K562 (cell line): ENCODE measurements around the gene CCDC158.

ENCODE experiments used
- CHD7 ChIP-seq: fragments of 200-600 bp; sonication (generic); IDR thresholded peaks from one replicate; pipeline ENCODE4 v1.6.1; 2012; ENCODE audit warnings: mild to moderate bottlenecking, low read depth, low read length, inconsistent platforms
- CTCF ChIP-seq, 3 experiments: IDR thresholded peaks in 2 of 3; conservative IDR thresholded peaks in 1 of 3; 2 replicates each; pipeline ENCODE4 v1.5.1; 2011 to 2012; ENCODE audit warnings: low read length in 3 of 3, mild to moderate bottlenecking in 3 of 3, control low read depth in 2 of 3, improper control_type of control experiment in 1 of 3, inconsistent platforms in 1 of 3, low read depth in 1 of 3, mixed read lengths in 1 of 3, moderate library complexity in 1 of 3; ENCODE audit not compliant: insufficient read depth in 2 of 3
- EP300 ChIP-seq: IDR thresholded peaks from 2 replicates; pipeline ENCODE4 v1.6.1; 2012; ENCODE audit warnings: low read length, improper control_type of control experiment
- GTF2E2 ChIP-seq: fragments of 200-800 bp; sonication (Bioruptor generic); IDR thresholded peaks from 2 replicates; pipeline ENCODE4 v1.6.1; 2016; ENCODE audit warnings: missing genetic modification characterization, missing compliant biosample characterization
- HMG20A ChIP-seq: fragments of 450-650 bp; formaldehyde crosslinking; conservative IDR thresholded peaks from 2 replicates; pipeline ENCODE4 v1.4.0; 2020; ENCODE audit warnings: mild to moderate bottlenecking, mixed read lengths
- JUN ChIP-seq, 2 experiments: sonication (generic) in 1 of 2; formaldehyde crosslinking in 1 of 2; IDR thresholded peaks; 2 replicates each; pipeline versions ENCODE4 v1.6.1 to v1.8.0; 2012 to 2022; ENCODE audit warnings: borderline replicate concordance in 2 of 2, mild to moderate bottlenecking in 2 of 2, improper control_type of control experiment in 1 of 2, low read depth in 1 of 2, low read length in 1 of 2, missing genetic modification reagents in 1 of 2
- POLR2B ChIP-seq: fragments of 450-650 bp; IDR thresholded peaks from 2 replicates; pipeline ENCODE4 v1.6.1; 2018; ENCODE audit warnings: low read depth; ENCODE audit not compliant: partially characterized antibody
- POLR3G ChIP-seq: IDR thresholded peaks from 2 replicates; pipeline ENCODE4 v1.6.1; 2011; ENCODE audit not compliant: insufficient read length, insufficient replicate concordance; ENCODE audit errors: extremely low read depth
- POU5F1 ChIP-seq: fragments of 150-350 bp; IDR thresholded peaks from 2 replicates; pipeline ENCODE4 v1.6.1; 2014; ENCODE audit warnings: borderline replicate concordance, low read length, low read depth, mild to moderate bottlenecking; ENCODE audit not compliant: partially characterized antibody
- RAD21 ChIP-seq, 2 experiments: fragments of 250-450 bp in 1 of 2; fragments of 450-650 bp in 1 of 2; sonication (Bioruptor Pico) in 1 of 2; formaldehyde crosslinking in 1 of 2; IDR thresholded peaks in 1 of 2; conservative IDR thresholded peaks in 1 of 2; 2 replicates each; pipeline versions ENCODE4 v1.4.0 to v1.8.0; 2020 to 2022; ENCODE audit warnings: mild to moderate bottlenecking in 2 of 2, moderate library complexity in 1 of 2
- TARDBP ChIP-seq: fragments of 450-650 bp; IDR thresholded peaks from 2 replicates; pipeline ENCODE4 v1.6.1; 2016
- THRA ChIP-seq: fragments of 450-650 bp; IDR thresholded peaks from 2 replicates; pipeline ENCODE4 v1.6.1; 2017; ENCODE audit warnings: mild to moderate bottlenecking, moderate library complexity

DNA sequence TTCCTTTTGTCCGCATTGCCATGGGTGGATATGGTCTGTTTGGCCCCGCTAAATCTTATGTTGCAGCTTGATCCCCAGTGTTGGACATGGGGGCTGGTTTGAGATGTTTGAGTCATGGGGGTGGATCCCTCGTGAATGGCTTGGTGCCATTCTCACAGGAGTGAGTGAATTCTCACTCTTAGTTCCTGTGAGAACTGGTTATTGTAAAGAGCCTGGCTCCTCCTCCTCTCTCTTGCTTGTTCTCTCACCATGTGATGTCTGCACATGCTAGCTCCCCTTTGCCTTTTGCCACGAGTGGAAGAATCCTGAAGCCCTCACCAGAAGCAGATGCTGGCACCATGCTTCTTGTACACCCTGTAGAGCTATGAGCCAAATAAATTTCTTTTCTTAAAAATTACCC, 137.0 kb downstream of the CCDC158 start:
- TF ChIP-seq HMG20A (CRISPR knock-in tag), result no peak
- no peak for TF ChIP-seq GTF2E2 (tag)
- TF ChIP-seq CHD7, result no peak
- no peak for TF ChIP-seq POLR2B
- no peak for TF ChIP-seq JUN (IDR thresholded peaks at IDR 0.05; ENCODE audit: borderline replicate concordance, low read depth, low read length)
- TF ChIP-seq JUN (CRISPR knock-in tag; IDR thresholded peaks at IDR 0.05; ENCODE audit: borderline replicate concordance), result no peak
- no peak for TF ChIP-seq CTCF (IDR thresholded peaks at IDR 0.05 in 2 of 3, conservative IDR thresholded peaks at IDR 0.05 in 1 of 3; ENCODE audit: insufficient read depth in 2 of 3, low read depth in 1 of 3, low read length in 3 of 3)
- no peak for TF ChIP-seq THRA
- TF ChIP-seq POLR3G, result no peak
- TF ChIP-seq EP300, result no peak
- TF ChIP-seq TARDBP, result no peak
- no peak for TF ChIP-seq POU5F1
- TF ChIP-seq RAD21 (CRISPR knock-in tag; conservative IDR thresholded peaks at IDR 0.05 in 1 of 2, IDR thresholded peaks at IDR 0.05 in 1 of 2), result no peak
